LNCaP clone FGC (cell line): Measurements from ENCODE around the gene DTD1.

ENCODE experiments used
- DNase-seq: peaks from one replicate; pipeline ENCODE4 v3.0.0-alpha.2; 2011; ENCODE audit warnings: low read depth
- H3K4me3 ChIP-seq: 2 replicates; pipeline ENCODE4 v1.5.1; 2011; ENCODE audit warnings: mild to moderate bottlenecking, low read depth, low read length, control low read depth
- TF ChIP-seq, protein P1 (sequence below): IDR thresholded peaks from 2 replicates; pipeline ENCODE4 v1.5.1; 2012; ENCODE audit warnings: mild to moderate bottlenecking; ENCODE audit not compliant: control insufficient read depth, insufficient read depth; ENCODE audit errors: extremely low read depth

Gene DTD1

GRCh38 chr20:18671203-18671710, 83.4 kb downstream of the DTD1 start:
- TF ChIP-seq, protein P1, sequence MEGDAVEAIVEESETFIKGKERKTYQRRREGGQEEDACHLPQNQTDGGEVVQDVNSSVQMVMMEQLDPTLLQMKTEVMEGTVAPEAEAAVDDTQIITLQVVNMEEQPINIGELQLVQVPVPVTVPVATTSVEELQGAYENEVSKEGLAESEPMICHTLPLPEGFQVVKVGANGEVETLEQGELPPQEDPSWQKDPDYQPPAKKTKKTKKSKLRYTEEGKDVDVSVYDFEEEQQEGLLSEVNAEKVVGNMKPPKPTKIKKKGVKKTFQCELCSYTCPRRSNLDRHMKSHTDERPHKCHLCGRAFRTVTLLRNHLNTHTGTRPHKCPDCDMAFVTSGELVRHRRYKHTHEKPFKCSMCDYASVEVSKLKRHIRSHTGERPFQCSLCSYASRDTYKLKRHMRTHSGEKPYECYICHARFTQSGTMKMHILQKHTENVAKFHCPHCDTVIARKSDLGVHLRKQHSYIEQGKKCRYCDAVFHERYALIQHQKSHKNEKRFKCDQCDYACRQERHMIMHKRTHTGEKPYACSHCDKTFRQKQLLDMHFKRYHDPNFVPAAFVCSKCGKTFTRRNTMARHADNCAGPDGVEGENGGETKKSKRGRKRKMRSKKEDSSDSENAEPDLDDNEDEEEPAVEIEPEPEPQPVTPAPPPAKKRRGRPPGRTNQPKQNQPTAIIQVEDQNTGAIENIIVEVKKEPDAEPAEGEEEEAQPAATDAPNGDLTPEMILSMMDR: no peak
- H3K4me3 ChIP-seq: no peak overlapping the region
- no peak for DNase-seq

- TF ChIP-seq, protein P1: no peak
- H3K4me3 ChIP-seq: no peak overlapping the region
- DNase-seq: no peak
These were observed 85.0 kb downstream of the DTD1 start for GRCh38 chr20:18672834-18673233.

GRCh38 chr20:18676396-18676795, 88.5 kb downstream of the DTD1 start:
- TF ChIP-seq, protein P1: no peak
- no peak for DNase-seq
- no peak overlapping the region for H3K4me3 ChIP-seq

GRCh38 chr20:18677126-18677525, 89.3 kb downstream of the DTD1 start:
- no peak overlapping the region for H3K4me3 ChIP-seq
- TF ChIP-seq, protein P1: no peak
- no peak for DNase-seq

DNA sequence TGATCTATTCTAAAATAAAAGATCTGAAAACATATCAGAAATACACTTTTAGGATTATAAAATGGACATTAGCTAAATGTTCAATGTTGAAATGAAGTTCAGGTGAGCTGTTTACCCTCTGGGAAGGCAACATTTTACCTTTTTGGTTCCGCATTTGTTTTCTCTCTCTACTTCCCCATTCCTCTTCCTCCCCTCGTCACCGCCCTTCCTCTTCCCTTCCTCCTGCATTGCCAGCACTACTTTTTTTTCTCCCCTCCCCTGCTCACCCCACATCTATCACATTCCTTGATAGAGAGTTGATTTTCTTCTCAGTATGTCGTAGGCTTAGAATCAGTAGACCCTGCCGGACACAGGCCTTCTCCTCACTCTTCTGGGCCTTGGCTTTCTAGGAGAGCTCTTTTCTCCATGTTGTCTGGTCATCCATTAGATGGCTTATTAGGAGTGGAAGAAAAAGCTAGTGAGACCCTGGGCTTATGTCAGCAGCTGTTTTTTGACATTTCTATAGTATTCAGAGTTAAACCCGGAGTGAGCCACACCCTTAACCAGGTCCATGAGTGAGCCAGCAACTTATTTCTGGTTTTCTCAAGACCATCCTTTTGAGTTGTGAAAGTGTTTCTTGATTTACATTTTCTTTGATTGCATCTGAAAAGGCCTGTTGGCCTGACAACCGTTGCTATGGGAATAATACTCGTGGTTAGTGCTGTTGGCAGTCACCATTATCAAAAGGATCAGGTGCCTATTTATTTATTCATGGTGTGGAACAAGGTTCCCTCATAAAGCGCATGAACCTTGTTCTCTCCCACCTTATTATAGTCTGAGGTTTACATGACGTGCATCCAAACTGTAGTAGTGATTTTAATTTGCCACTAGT, 90.9 kb downstream of the DTD1 start:
- DNase-seq: peak; percentile 62
- TF ChIP-seq, protein P1: no peak
- H3K4me3 ChIP-seq: no peak overlapping the region

GRCh38 chr20:18683839-18684238, 96.0 kb downstream of the DTD1 start:
- no peak overlapping the region for H3K4me3 ChIP-seq
- TF ChIP-seq, protein P1: no peak
- no peak for DNase-seq
